ENCODE data around the gene PFKM.
"Not testable (repeated sequence)": the region's sequence is repeated elsewhere in the genome, so short reads cannot be mapped to it uniquely, and the experiment has no call there.

Gene PFKM

DNA sequence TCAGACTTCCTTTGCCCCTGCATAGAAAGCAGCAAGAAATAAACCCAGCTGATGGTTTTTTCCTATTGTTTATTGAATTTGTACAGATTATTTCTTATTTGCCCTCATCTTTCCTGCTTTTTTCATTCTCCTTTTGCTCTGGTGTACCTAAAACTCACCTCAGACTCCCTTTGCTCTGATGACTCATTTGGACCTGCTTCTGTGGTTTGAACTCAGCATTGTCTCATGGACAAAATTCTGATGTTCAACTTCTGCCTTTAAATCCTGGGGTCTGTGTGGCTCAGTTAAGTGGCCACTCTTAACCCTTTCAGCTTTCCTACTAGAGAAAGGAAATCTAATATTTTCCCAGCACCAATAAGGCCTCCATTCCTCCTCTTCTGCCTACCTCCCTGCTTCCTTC lies 9.7 kb upstream of the PFKM start:
- DNase-seq, result no peak

DNA sequence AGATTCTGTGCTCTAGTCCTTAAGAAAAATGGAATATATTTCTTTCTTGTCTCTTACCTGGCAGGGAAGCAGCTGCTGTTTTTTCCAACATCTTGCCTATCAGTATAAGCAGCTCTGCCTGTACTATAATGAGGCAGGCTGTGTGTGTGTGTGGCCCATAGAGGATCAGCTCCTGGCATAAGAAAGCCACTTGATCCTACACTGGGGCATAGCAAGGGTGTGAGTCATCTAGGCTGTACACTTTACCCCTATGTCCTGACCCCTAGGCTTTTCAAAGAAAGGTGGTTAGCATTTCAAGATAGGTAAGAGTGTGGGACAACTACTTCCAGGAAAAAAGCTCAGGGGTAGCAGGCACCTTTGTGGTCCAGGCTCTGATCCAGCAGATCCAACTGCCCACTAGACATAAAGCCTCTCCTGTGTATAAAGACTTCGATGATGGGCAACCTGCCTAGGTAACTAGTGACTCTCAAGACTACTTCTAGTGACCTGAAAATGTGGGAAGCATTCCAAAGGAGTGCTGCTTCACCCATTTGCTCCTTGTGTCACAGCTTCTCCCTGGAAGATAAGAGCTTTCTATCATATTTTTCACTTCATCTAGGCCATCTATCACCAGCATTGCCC lies 8.4 kb upstream of the PFKM start:
- no peak for DNase-seq

DNA sequence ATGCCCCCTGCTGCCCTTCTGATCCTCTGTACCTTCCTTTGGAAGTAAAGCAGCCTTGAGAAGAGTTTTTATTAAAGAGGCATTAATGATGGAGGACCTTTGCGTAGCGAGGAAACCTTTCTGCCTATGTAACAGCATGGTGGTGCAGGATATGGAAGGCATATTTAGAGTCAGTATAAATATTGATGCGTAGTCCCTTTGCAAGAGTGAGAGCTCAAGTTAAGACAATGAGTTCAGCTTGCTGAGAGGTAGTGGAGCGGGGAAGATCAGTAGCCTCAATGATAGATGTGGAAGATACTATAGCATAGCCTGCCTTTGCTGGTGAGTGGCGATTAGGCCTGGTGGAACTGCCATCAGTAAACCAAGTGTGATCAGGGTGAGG lies 7.9 kb upstream of the PFKM start:
- DNase-seq, result not testable (repeated sequence)

DNA sequence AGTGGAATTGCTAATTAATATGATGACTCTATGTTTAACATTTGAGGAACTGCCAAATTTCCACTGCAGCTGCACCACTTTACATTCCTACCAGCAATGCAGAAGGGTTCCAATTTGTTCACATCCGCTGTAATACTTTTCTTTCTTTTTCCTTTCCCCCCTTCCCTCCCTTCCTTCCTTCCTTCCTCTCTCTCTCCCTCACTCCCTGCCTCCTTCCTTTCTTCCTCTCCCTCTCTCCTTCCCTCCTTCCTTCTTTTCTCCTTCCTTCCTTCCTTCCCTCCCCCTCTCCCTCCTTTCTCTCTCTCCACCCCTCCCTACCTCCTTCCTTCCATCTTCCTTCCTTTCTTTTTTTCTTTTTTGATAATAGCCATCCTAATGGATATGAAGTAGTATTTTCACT lies 3.2 kb upstream of the PFKM start:
- DNase-seq, result no peak

DNA sequence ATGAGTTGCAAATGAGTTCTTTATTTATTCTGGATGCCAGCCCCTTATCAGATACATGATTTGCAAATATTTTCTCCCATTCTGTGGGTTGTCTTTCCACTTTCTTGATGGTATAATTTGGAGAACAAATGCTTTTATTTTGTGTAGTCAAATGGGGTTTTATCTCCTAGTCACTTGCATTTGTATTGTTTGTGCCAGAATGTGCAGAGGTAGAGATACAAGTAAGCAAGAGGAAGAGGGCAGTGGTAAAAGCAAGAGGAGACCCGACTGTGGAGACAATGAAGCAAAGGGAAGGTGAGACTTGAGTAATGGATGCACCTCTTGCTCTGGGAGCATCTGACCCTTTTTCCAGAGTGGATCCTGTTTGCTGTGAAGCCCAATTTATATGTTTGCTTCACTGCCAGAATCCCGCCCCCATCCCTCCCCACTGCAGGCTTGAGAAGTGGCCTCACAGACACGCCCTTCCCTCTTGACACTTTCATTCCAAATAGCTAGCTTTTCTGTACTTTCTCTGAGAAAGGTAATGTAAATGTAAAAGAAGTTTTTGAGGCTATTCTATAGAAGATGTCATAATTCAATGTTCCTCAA lies 786 bp upstream of the PFKM start:
- DNase-seq, result no peak

DNA sequence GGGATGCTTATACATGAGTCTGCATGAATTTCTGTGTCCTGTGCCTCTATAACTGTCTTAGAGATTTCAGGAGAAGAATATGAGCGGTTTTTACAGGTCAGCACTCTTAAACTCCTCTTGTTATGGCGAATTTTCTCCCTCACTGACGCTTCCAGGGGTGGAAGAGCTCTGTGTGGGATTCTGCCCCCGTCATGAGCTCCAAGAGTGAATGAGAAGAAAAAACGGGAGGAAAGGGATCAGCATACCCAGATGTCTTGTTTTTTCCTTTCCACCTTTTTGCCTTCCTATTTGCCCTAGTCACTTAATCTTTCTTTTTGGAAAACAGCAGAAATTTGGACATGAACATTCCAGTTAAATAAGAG lies 651 bp downstream of the PFKM start:
- DNase-seq, result no peak

DNA sequence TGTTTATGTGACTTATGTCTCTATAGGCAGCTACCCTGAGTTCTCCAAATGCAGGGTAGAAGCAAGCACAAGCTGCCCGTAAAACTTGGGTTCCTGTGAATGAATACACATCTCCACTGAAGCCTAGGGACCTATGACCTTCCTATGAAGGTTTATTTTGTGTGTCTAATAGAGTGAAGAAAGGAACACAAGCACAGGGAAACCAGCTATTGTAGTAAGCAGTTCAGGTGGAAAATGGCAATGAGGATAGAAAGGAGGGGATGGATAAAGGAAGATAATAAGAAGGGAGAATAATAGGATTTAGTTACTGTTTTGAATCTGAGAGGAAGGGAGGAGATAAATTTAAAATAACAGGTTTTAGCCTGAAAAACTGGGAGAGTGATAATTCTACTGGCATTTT lies 2.4 kb downstream of the PFKM start:
- DNase-seq, result no peak

DNA sequence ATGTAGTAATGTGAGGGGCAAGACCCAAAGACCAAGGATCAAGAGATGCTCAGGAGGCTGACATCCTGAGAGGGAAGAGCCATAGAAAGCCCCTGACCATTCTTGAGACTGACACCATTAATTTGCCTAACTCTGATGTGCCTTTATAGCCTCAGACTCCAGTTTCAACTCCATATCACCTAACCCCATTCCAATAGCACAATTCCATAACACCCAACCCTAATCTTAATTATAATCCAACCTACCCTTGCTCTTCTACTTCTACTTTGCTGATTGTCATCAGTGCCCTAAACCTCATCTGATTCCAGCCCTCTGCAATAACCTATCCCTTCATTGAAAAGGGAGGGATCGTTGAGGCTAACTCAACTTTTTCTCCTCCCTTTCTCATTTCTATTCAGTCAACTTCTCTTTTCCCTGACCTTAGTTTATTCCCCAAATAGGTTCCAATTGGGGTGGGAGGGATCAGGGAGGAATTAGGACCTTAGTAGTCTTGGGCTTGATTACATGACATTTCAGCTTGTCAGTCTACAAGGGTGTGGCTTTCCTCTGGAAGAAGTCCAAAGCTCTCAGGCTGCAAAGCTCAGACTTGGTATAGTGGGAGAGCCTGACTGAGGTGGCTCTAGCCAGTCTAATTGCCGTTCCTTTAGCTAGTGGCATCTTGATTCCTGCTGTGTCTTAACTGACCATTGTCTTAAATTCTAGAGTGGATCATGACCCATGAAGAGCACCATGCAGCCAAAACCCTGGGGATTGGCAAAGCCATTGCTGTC lies 3.1 kb downstream of the PFKM start:
- DNase-seq, result no peak

DNA sequence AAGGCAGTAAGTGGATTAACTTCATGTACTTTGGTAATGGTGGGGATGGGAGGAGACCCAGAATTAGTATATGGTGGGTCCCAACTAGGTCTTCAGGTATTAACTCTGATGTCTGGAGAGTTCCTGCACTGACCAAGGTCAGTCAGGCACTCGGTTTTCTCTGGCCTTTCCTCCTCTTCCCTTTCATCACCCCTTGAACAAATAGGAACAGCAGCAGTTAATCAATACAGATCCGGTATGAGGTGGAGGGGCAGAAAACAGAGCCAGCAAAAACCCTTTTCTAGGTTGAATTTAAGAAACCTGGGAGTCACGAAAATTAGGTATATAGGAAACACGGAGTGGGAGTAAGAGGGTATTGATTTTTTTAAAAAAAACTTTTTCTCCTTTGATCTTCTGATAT lies 4.0 kb downstream of the PFKM start:
- DNase-seq, result no peak

DNA sequence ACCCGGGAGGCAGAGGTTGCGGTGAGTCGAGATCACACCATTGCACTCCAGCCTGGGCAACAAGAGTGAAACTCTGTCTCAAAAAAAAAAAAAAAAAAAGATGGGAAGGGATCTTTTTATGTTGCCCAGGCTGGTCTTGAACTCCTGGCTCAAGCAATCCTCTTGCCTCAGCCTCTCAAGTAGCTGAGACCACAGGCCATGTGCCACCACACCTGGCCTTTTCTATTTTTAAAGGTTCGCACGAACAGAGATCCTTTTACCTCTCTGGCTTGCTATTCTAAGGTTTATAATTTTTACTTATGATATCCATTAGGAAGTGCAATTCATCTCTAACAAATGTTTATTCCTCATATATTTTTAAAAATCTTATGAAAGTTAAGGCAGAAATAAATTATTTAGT lies 6.4 kb downstream of the PFKM start:
- not testable (repeated sequence) for DNase-seq

DNA sequence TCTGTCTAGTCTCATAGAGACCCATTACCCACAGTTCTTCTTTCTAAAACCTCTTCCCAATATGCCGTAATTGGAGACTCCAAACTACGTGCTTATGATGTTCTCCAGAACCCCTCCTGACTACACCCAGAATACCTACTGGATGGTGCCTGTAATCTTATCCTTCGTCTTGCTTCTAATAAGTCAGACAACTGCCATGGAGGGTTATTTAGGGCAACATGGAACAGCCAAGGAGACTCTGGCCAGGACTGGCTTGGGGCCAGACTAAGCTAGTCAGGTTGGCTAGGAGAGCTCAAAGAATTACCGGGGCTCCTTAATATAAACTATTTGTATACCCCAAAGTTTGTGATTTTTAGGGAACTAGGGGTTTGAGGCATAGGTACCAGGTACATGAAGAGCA lies 6.8 kb downstream of the PFKM start:
- no peak for DNase-seq

DNA sequence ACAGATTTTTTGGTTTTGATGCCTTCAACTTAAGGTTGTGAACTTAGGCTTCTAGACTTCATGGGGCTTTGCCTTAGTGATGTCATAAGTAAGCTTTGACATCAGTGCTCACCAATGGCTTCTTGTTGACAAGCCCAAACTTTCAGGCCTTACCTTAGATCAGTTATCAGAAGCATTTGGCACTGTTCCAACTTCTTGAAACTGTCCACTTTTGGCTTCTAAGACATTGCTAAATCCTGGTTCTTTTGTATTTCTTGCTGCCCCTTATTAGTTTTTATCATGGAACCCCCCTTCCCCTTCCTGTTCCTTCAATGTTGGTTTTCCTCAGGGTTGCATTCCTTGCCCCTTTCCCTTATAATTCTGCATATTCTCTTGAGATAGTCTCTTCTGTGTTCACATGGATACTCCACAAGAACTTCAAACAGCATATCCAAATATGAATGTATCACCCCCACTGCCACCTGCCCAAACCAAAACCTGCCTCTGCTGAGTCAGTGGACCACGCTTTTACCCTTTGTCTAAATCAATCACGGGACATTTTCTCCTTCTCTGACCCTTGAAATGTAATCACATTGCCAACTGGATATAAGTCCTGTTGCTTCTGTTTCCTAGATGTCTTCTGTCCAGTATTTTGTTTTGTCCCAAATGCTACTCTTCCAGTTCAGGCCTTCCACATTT lies 7.9 kb downstream of the PFKM start:
- no peak for DNase-seq

DNA sequence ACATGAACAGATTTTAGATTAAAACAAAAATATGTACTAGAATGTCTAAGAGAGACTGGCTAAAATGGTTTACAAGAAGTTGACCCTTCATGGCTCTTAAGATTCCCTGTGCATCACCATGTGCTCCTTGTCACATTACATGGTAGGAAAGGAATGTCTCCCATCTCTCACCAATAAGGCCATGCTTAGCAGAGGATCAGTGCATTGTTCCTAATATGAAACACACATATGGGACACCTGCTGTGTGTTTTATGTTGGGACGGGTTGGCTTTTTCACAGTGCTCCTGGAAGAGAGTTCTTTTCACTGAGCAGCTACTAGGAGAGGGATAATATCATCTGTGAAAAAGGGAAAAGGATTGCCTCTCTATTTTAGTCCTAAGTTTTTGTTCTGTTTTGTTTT lies 9.6 kb downstream of the PFKM start:
- no peak for DNase-seq

DNA sequence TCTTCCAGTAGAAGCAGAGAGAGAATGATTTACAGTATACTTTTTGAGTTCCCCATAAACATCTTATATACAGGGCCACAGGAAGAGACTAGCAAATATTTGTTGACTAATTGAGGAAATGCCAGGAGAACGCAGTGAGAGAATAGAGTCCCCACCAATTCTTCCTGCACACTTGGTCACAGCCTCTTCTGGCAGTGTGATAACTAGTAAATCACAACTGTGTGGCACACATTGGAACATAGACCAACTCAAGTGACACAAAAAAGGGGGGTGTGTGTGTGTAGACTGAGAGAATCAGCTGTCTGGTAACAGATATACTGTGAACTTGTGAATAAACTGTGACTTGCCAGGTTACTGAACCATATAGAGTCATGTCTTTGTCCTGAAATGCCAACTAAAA lies 10.2 kb downstream of the PFKM start:
- DNase-seq, result no peak

DNA sequence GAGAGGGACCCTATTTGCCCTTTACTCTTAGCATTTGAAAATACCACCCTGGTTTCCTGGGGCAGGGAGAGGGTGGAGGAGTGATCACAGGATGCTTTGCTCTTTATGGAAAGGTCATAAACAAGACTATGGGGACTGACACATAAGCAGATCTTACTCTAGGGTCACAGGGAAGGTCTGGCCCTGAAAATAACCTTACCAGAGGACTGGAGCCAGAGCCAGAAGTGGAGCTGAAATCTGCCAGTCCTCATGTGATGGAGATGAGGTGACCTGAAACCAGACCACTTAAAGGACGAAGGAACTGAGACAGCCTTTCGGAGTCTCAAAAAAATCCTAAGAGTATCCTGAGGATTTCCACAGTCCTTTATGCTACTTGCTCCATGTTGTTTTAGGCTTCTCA lies 12.4 kb downstream of the PFKM start:
- DNase-seq, result no peak

DNA sequence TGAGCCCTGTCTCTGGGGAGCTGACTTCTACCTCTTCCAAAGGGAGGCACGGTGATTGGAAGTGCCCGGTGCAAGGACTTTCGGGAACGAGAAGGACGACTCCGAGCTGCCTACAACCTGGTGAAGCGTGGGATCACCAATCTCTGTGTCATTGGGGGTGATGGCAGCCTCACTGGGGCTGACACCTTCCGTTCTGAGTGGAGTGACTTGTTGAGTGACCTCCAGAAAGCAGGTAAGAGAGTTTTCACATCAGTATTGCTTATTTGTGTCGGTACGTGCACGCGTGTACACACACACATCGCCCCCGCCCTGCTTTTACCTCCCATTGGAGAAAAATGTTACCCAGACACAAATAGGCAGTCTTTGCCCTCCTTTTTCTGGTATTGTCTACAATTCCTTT lies 13.7 kb downstream of the PFKM start:
- DNase-seq, result no peak

DNA sequence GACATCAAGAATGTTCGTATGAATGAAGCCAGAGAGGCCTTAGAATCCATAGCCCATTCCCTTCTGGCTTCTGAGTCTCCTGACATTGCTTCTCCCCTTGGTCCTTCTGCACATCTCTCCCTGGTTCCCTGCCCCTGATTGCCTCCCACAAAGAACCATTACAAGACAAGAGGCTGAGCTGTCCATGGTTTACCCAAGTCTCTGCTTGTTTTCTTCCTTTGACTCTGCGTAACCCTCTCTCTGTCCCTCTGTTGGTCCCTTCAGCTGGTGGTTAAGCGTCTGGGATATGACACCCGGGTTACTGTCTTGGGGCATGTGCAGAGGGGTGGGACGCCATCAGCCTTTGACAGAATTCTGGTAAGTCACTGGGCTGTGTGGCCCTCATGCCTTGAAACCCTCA lies 15.9 kb downstream of the PFKM start:
- no peak for DNase-seq

DNA sequence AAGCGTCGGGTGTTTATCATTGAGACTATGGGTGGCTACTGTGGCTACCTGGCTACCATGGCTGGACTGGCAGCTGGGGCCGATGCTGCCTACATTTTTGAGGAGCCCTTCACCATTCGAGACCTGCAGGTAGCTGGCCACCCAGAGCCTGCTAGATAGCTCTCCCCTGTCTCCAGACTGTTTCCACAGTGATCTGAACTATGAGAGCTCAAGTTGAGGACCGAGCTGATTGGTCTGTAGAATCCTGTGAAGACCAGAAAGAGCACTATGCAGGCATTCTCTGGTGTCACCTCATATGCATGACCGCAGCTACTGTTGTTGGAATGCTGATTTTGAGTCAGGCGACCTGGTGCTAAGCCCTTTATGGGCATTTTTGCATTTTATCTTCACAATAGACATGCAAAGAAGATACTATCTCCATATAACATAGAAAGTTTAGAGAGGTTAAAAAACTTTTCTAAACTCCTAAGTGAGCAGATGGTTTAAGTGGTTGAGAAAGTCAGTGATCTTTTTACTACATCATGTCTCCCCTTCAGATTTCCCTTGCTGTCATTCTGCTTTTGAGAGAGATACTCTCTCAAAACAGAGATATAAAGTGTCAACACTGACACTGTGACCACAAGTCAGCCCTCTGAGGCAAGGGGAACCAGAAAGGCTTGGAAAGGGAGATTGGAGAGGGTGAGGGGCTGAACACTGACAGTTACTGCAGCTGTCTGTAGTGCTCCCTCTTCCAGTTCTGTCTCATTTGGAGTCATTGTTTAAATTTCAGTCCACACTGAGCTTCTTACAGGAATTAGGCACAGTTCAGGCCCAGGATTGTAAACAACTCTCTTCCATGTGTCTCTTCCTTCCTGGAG lies 23.9 kb downstream of the PFKM start:
- DNase-seq, result no peak

DNA sequence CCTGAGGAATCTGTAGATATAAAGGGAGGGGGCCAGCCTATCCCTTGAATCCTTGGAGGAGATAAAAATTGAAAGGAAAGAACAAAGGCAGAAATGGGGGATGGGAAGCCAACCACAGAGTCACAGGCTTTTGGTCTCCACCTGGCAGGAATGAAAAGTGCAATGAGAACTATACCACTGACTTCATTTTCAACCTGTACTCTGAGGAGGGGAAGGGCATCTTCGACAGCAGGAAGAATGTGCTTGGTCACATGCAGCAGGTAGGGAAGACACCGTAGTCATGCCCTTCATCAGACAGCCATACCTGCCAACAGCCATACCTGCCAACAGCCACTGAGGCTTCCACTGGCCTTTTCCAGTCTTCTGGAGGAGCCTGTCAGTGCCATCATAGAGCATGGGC lies 24.7 kb downstream of the PFKM start:
- DNase-seq, result no peak

DNA sequence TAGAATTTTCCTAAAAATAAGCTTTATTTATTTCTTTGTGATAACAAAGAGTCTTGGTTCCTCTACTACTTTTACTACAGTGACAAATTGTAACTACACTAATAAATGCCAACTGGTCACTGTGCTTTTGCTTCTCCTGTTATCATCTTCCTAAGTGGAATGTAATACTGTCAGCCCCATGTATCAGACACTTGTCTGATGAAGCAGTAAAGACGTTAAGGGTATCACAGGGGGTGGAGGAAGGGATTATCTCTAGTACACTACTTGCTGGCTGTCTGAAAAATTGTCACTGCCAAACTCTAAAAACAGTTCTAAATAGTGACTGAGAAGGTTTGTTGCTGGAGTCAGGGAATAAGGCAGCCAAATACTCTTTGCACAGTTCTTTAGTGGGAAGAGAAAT lies 26.8 kb downstream of the PFKM start:
- DNase-seq, result no peak

DNA sequence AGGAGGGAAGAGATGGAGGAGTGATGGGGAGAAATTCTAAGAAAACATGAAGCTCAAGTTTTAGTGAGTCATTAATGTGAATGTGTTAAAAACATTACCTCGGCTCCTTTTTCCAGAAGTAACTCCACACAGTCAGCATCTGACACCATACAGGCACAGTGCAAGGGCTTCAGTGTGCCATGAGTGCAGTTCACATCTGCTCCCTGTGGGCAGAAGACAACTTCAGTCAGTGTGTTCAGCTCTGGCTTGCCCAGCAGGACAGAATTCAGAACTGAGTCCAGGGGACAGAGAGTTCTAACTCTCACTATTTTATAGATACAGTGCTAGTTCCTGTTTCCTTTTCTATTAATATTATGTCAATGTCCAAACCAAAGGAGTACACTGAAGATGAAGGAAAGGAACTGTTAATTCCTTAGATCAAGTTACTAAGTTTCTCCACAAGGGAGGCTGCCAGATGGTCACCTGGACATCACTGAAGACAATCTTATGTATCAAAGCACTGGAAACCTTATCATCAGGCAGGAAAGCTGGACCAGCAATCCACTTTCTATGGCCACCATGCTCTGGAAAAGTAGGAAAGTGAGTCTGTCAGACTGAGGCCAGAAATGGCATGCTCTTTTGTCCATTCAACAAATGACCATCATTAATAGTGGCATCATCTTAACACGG lies 32.1 kb downstream of the PFKM start:
- DNase-seq, result no peak

DNA sequence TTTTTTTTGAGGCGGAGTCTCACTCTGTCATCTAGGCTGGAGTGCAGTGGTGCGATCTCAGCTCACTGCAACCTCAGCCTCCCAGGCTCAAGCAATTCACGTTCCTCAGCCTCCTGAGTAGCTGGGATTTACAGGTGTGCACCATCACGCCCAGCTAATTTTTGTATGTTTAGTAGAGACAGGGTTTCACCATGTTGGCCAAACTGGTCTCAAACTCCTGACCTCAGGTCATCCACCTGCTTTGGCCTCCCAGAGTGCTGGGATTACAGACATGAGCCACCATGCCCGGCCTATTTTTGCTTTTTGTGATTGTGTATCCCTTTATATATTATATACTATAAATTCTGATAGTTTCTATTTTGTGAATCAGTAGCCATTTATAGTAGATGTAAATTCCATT lies 36.6 kb downstream of the PFKM start:
- not testable (repeated sequence) for DNase-seq
